GM21515 (cell line): ENCODE results near the gene COL3A1.

Experiments
- ATAC-seq: cut with Tn5 transposase; IDR thresholded peaks from one replicate; pipeline ENCODE4 v1.9.1; 2021; ENCODE audit not compliant: unreplicated experiment

COL3A1 gene

DNA sequence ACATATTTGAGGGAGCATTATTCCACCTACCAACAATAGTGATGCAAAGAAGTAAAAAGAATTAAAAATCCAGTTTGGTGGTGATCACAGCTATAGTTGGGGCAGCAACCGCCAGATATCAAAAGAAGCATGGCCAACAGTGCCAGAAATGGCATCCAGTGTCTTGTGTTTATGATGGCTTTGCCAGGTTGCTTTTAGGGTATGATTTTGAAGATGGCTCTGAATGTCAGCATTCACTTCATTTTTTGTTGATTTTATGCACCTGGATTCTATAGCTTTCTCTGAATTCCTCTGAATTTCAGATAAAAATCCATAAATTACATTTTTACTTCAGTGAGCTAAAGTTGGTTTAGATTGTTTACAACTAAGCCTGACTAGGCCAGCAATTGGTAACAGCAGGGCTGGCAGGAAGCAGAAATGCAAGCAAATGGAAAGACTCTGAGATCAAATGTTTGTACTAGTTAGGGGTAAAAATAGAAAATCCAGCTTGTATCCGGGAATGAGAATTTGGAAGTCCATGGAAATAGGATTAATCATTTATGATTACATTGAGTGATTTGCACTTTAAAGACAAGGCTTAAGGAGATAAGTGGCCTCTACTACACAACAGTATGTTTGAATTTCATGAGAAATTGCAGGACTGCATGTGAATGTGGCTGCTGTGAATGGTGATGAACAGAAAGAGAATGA is 40.4 kb downstream of the COL3A1 start:
- no peak for ATAC-seq

DNA sequence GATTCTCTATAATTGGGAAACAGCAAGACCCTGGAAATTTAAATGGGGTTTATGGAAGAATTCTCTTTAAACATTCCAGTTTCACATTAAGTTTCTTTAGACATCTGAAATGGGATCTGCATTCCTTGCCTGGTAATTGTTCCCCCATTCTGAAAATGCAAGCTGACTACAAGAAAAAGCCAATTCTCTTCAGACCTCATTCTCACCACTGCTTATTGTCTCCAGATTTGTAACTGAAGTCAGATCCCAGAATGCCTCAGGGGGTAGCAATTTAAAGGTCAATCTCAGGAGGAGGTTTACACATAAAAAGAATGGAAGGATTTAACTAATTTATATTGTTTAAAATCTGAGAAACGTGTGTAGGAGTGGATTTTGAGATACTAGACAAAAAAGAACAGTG is 41.2 kb downstream of the COL3A1 start:
- ATAC-seq: no peak

DNA sequence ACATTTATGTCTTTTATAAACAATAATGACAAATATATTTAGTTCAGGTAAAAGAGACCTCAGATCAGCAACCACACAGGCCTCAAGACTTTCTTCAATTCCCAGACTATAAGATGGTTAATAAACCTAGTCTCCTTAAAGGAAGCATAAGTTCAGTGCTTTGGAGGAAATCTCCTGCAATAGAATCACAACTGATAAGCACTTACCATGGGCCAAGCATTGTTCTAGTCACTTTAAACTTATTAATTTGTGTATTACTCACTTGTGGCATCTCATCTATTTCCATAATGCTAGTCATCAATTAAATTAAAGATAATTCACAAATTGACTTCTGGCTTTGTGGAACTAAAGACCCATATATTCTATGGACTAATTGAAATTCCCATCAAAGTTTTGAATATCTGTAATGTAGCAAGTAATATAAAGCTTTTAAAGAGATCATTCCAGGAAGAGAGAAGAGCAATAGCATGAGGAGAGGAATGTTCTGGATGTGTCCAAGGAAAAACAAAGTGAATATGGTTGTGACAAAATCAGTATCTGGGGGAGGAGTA is 42.2 kb downstream of the COL3A1 start:
- ATAC-seq: no peak

DNA sequence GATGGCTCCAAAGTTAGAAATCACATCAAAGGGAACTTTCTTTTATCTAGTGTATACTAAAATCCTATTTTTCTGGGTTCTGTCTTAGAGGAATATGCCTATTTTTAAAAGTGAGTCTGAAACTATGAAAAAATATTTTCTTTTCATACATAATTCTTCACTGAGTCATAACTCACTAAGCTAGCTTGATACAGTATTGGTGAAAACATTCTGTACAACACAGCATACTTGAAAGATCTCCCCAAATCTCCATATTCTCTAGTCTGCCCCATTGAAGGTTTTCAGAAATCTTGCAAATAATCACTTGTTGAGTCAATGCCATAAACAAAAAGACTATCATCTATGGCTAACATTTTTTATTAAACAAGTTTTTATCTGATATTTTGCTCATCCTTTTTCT is 44.5 kb downstream of the COL3A1 start:
- ATAC-seq: no peak

DNA sequence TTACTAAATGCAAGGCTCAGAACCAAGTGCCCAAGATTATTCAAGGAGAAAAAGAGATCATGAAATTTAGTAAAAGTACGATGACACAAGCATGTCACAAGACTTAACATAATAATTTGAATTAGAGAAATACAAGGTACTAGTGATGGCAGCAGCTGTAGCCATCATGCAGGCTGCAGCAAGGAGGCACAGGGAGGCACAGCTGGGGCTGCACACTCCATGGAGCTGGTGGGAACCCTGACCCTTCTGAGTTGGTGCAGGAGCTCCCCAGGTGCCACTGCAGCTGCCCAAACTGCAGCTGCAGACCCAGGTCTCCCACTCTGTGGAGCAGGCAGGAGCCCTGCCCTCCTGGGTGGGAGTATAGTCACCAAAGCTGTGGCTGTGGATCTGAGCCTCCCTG is 46.0 kb downstream of the COL3A1 start:
- ATAC-seq: no peak

DNA sequence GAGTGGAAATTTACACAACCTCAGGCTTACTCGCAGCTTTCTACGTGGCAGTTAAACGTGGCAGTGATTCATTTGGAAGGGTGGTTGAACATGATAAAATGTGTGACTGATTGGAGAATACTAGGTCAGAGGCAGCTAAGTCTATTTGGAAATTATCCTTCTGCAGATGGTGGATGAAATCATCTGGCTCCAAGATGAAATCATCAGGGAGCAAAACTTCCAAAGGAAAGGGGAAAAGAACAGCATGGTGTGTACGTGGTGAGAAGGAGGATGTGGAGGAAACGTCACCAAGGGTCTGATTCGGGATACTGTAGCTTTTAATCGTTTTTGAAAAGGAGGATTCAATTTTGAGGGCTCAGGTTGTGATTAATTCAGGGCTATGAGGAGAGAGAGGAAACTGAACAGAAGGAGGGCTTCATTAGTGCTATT is 47.9 kb downstream of the COL3A1 start:
- no peak for ATAC-seq

DNA sequence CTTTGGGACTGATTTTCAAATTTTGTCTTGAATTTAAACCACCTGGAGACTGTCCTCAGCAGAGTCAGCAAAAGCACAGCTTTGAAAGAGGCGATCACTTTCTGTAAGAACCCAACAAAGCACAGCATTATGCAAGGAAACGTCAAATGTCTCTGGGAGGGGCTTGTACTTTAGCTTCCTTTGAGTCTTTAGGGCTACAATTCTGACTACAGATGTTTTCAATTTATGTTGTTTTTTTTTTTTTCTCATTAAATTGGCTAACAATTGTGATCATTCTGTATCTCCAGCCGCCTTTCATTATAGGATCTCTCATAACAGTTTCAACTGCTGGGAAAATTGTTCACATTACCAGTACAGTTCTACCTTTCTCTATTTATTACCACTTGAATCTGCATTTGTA is 48.3 kb downstream of the COL3A1 start:
- no peak for ATAC-seq

DNA sequence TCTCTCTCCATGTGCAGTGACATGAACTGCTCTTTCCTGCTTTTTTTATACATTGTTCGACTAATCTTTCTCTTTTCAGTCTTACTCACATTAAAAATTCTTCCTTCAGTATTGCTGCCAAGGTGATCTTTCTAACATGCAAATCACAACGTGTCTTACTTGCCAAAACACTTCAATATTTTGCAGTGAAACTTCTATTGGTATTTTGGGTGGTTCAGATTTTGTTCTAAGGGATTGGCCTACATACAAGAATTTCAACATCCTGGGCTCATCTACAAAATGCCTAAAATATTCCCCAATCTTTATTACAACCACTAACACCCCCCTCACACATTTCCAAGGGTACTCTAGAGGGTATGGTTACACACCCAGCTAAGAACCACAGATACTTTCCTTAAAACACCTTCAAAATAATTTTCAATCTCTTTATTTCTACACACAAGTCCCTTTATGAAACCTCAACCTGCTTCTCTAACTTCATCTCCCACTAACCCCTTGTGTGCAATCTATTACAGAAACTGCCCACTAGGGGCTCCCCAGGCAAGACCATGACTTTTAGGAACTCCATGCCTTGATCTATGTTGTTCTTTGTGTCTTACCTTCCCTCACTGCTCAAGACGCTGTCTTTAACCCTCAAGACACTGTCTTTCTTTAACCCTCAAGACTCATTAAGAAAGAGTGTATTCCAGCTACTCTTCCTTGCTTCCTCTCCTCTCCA is 50.9 kb downstream of the COL3A1 start:
- peak; percentile 56 for ATAC-seq

DNA sequence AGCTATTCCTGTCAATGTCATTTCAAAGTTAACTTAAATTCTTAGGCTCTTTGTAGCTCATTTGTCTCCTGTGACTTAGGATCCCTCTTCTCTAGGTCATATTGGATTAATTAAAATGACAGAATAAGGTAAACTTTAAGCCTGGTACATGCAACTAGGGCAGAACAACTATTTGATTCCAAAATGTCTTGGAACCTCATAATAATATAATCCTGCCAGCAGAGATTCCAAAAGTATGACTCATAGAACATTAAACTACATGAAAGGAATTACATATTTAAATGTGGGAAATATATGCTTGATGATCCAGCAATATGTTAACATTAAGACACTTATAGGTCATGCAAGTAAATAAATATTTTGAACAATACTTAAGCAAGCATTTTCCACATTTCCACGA is 63.3 kb downstream of the COL3A1 start:
- no peak for ATAC-seq

DNA sequence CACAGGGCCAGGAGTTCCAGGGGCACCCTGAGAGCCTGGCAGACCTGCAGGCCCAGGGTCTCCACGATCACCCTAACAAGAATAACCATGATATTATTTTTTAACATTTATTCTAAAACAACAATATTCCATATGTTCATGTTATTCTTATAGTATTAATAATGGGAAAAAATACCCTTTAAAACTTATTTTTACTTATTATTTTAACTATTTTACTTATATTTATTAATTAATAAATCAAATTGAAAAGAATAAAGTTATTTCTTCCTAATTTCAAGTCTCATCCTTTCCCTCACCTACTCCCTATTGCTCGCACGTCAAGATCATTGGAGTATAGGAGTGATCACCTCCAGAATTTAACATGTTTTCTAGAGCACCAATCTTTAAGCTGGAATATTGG is 71.7 kb downstream of the COL3A1 start:
- no peak for ATAC-seq

DNA sequence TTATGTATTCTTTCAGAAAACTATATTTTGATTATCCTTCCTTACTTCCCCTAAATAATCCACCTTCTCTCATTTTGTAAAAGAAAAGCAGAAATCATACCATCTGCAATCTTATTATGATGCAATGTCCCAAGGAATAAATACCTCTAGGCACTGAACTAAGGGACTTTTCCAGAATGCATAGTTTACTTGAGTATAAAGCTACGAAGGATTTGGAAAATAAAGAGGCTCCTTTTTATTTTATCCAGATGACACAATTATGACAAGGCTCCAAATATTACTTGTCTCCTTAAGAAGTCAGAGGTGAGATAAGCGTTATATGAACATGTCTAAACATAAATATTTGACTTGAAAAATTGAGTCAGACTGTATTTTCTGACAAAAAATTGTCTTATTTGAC is 72.1 kb downstream of the COL3A1 start:
- ATAC-seq: no peak

DNA sequence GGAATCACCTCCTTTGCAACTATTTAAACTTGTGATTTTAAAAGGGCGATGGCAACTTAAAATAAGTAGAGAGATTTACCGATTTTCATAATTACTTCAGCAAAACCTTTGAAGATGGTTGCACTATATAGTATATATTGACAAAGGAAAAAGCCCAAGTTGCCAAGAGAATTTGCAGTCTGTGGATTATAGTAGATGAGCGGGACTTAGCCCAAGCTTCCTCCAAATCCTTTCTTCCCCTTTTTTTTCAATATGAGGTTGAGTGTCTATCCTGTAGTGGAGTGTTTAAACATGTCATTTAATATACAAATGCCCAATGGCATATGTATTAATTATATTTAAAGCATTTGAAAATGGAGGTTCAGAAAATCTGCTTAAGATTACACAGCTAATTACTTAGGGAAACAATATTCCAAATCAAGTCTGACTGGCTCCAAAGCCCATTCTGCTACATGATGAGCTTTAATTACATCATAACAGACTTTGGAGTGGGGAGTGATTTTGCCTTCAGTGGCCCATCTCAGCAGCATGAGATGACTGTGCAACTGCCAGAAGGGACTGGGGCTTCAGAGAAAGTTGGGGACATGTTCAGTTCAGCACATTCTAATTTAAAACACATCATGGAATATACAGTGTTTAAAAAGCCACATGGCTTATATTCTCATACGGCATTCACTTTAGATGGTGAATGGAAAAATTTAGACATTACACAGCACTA is 73.2 kb downstream of the COL3A1 start:
- ATAC-seq: no peak

DNA sequence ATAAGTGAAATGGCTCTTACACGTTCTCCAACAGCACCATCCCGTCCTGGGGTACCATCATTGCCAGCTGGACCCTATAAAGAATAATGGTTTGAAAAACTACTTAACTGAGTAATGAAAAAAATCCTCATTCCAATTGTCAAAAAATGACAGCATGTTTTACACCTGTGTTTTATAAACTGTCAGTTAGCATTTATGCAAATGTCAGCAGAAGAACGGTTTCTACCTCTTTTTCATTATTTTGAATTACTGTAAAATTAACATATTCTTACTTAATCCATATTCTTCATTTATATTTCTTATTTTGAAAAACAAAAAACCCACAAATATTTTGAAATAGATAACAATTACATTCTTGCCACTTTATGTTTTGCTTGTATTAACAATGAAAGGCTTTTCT is 74.0 kb downstream of the COL3A1 start:
- ATAC-seq: no peak

DNA sequence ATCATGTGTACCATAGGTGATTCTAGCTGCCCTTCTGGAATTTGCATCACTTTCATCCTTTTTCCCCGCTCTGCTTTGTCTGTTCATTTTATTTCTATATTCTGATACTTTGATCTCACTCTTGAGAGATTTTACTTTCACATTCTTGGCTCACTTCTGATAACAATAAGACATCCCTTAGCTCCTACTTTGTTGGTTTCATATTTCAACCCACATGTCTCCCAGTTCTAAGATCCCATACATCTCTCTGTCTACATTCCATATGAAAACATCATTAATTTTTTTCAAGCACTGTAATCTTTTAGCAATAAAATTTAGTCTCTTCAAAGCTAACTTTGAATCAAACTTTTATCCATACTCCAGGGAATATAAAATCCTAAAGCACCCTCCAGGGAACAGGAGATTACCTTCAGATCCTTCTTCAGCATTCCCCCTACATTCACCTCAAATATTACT is 75.6 kb downstream of the COL3A1 start:
- no peak for ATAC-seq

DNA sequence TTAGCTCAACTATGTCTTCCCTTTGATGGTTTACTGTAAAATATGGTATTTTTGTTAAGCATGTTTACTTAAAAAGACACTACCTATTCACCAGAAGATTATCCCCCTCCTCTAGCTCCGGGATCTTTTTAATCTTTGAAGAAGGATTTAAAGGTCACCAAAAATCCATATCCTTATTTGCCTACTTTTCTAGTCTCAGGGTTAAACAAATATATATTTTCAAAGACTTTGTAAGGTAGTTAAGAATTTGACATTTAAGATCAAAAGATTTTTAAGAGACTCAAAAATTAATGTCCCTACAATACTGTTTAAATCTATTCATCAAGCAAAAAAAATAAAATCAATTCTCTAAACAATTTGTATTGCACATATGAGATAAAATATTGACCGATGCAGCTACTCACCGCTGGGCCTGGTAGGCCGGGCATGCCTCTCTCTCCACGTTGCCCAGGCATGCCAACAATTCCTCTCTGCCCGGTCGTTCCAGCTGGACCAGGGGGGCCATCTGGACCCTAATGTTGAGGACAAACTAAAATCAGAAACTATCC is 76.1 kb downstream of the COL3A1 start:
- ATAC-seq: no peak

DNA sequence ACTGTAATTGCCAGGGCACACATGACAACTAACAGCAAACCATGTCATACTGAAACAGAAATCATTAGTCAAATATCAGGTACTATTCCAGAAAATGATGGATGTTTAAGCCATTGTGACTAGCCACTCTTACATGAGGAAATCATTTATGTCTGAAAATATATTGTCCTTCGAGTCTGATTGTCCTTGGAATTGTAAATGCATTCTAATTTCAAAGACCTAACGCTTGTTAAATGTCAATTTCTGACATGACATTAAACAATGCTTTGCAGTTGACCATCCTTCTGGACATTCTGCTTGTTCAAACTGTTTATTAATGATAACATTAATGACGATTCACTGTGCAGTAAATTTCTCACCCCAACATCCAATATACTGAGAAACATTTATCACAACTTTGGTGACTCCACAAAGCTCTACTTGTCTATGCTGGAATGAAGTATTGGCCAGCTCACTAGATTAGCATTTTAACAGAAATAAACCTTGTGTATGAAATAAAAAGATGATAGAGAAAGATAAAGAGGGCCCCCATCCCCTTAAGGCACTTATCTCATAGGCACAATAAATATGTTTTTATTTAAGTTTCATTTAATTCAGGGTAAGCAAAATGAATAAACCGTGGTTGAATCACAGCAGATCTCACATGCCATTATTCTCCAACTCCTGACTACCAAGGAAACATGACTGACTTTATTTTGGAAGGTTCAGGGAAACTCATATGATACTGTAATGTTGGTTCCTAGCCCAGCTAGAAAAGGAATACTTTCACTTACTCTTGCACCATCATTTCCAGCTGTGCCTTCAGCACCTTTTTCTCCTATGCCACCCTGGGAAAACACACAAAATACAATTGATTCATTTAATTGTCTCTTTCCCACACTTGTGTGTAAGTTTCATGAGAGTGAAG is 82.3 kb downstream of the COL3A1 start:
- no peak for ATAC-seq

DNA sequence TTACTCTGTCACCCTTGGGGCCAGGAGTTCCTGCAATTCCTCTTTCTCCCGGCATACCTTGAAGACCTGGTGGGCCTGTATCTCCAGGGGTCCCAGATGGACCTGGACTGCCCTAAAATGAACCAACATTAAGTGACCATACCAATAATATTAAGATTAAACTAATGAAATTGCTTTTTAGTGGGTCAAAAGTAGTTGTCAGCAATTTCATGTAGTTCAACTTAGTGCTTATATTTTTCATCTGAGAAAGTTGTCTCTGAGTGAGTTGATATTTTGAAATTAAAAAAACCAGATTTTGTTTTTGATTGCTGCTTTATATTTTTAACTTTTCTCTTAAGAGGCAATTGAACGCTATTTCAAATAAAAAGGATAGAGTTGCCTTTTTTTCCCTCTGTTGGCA is 83.1 kb downstream of the COL3A1 start:
- ATAC-seq: no peak

DNA sequence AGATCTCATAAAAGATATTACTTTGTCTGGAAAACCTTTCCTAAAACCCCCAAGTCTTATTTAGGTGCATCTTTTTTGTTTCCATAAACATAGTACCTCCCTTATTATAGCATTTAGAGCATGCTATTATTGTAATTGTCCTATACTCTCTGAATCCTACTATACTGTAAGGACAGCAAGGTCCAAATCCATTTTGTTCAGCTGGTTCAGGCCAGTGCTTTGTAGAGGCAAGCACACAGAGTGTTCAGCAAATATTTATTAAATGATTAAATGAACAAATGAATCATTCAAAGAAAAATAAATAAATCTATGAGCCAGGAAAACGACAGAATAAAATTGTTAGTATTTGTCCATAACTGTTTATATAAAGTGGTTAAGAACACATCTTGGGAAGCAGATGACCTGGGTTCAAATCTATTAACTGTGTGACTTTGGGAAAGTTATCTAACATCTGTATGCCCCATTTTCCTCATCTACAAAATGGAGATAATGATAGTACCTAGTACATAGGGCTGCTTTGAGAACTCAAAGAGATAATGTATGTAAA is 86.0 kb downstream of the COL3A1 start:
- ATAC-seq: no peak
